Kidney epithelial cell (primary cell): ENCODE measurements around the gene ZNF268. TPM values are rescaled to one million over a fixed set of nuclear protein-coding genes. Genes with fewer than 3 reads are reported as not detected.

Source experiments
- DNase-seq: peaks from one replicate; pipeline ENCODE4 v3.0.0-alpha.2; 2010; ENCODE audit warnings: low read depth
- H3K27me3 ChIP-seq: 2 replicates; pipeline ENCODE4 v1.6.0; 2011; ENCODE audit warnings: low read length; ENCODE audit not compliant: control insufficient read depth, insufficient read depth
- H3K36me3 ChIP-seq: 2 replicates; pipeline ENCODE4 v1.5.1; 2011; ENCODE audit warnings: low read length; ENCODE audit not compliant: control insufficient read depth, insufficient read depth
- H3K4me3 ChIP-seq: 2 replicates; pipeline ENCODE4 v1.5.1; 2011; ENCODE audit warnings: low read depth, mild to moderate bottlenecking, control low read depth, low read length
- CTCF ChIP-seq: IDR thresholded peaks from 2 replicates; pipeline ENCODE4 v1.5.1; 2011; ENCODE audit warnings: mild to moderate bottlenecking, moderate library complexity, low read length, control low read depth, inconsistent platforms; ENCODE audit not compliant: insufficient read depth, poor library complexity, severe bottlenecking
- total RNA-seq: library from RNA; depleted of rRNA; stranded (reverse); fragments of >200 nt; gene quantifications from 2 replicates; pipeline ENCODE4 v1.2.3, GENCODE V29; 2015

ZNF268 gene
- total RNA-seq, 1 donor from 2014 or later, result 26.2 TPM

- Histone ChIP-seq H3K4me3 (no peak overlapping the region), H3K36me3 (no peaks in the 10 kb centered on the region), H3K27me3 (no peaks in the 10 kb centered on the region)
- no peak for DNase-seq
- TF ChIP-seq CTCF, result no peak
These were observed 35.9 kb downstream of the ZNF268 start for GRCh38 chr12:133217219-133217618.

GRCh38 chr12:133220521-133220920, 39.2 kb downstream of the ZNF268 start:
- no peak for TF ChIP-seq CTCF
- H3K27me3 ChIP-seq, result no peaks in the 10 kb centered on the region
- no peaks in the 10 kb centered on the region for H3K36me3 ChIP-seq
- no peak overlapping the region for H3K4me3 ChIP-seq
- DNase-seq, result no peak

- TF ChIP-seq CTCF, result no peak
- Histone ChIP-seq H3K36me3 (no peaks in the 10 kb centered on the region), H3K27me3 (no peaks in the 10 kb centered on the region)
These were observed 39.9 kb downstream of the ZNF268 start for GRCh38 chr12:133221241-133221640.

GRCh38 chr12:133222211-133222610, 40.9 kb downstream of the ZNF268 start:
- no peaks in the 10 kb centered on the region for H3K27me3 ChIP-seq
- DNase-seq, result no peak
- no peaks in the 10 kb centered on the region for H3K36me3 ChIP-seq
- TF ChIP-seq CTCF, result no peak
- no peak overlapping the region for H3K4me3 ChIP-seq

More at GRCh38 chr12:133221241-133221640, 39.9 kb downstream of the ZNF268 start:
- H3K4me3 ChIP-seq, result no peak overlapping the region
- DNase-seq, result no peak

DNA sequence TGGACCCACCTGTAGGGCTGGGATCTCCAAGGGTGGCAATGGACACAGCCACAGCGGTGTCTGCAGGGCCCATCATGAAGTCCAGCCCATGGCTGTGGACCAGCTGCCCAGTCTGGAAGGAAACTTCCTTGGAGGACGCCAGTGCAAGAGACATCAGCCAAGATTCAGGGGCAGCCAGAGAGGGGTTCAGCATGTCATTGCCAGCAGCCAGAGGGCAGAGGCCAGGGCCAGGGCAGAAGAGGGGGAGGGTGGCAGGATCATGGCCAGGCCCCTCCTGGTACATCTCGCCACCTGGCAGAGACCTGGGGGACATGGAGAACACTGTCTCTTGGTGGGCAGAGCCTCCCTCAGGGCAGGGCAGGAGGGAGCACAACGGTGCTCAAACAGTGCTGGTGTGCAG, 44.2 kb downstream of the ZNF268 start:
- H3K27me3 ChIP-seq, result no peaks in the 10 kb centered on the region
- H3K4me3 ChIP-seq, result no peak overlapping the region
- no peak for TF ChIP-seq CTCF
- DNase-seq, result no peak
- no peaks in the 10 kb centered on the region for H3K36me3 ChIP-seq

GRCh38 chr12:133226690-133227089, 45.4 kb downstream of the ZNF268 start:
- Histone ChIP-seq H3K27me3 (no peaks in the 10 kb centered on the region), H3K4me3 (no peak overlapping the region), H3K36me3 (no peaks in the 10 kb centered on the region)
- TF ChIP-seq CTCF, result no peak
- no peak for DNase-seq
